Esophagus muscularis mucosa (tissue), 4 donors: ENCODE data around the gene RBBP6. TPM values are rescaled to one million over a fixed set of nuclear protein-coding genes. Genes with fewer than 3 reads are reported as not detected.
"Not testable (repeated sequence)": the region's sequence is repeated elsewhere in the genome, so short reads cannot be mapped to it uniquely, and the experiment has no call there.

Source experiments
- DNase-seq: peaks from one replicate; pipeline ENCODE4 v3.0.0-alpha.2; 2017; ENCODE audit errors: extremely low spot score
- H3K27ac ChIP-seq, 4 donors: fragments of 200-600 bp; sonication (generic); replicated peaks in 1 of 4; 1 replicate in 3 of 4; 2 replicates in 1 of 4; pipeline ENCODE4 v1.5.1; 2016 to 2019; ENCODE audit warnings: mild to moderate bottlenecking in 1 of 4
- H3K27me3 ChIP-seq, 4 donors: fragments of 200-600 bp; sonication (generic); one replicate each; pipeline versions ENCODE4 v1.5.1 to v1.6.0; 2016 to 2019
- H3K36me3 ChIP-seq, 4 donors: fragments of 200-600 bp; sonication (generic); one replicate each; pipeline ENCODE4 v1.5.1; 2016 to 2019
- H3K4me1 ChIP-seq, 4 donors: fragments of 200-600 bp; sonication (generic); one replicate each; pipeline ENCODE4 v1.5.1; 2016 to 2019
- H3K4me3 ChIP-seq, 4 donors: fragments of 200-600 bp; sonication (generic); 1 replicate in 2 of 4; 2 replicates in 2 of 4; pipeline ENCODE4 v1.5.1; 2016 to 2019; ENCODE audit warnings: mild to moderate bottlenecking in 4 of 4, moderate library complexity in 1 of 4
- H3K9me3 ChIP-seq, 4 donors: fragments of 200-600 bp; sonication (generic); 1 replicate in 3 of 4; 2 replicates in 1 of 4; pipeline ENCODE4 v1.5.1; 2016 to 2019
- EP300 ChIP-seq: sonication (generic); formaldehyde crosslinking; IDR thresholded peaks from one replicate; pipeline ENCODE4 v1.6.1; 2017; ENCODE audit warnings: antibody characterized with exemption
- POLR2A ChIP-seq: fragments of 450-650 bp; IDR thresholded peaks from one replicate; pipeline ENCODE4 v1.6.1; 2017; ENCODE audit warnings: antibody characterized with exemption, moderate library complexity, mild to moderate bottlenecking, low read depth
- POLR2AphosphoS5 ChIP-seq, 2 donors: sonication (generic); formaldehyde crosslinking; IDR thresholded peaks; one replicate each; pipeline ENCODE4 v1.6.1; 2017; ENCODE audit warnings: antibody characterized with exemption in 2 of 2
- WGBS: methylation state at CpG from one replicate; pipeline ENCODE4 v1.1.5; 2018; 5-methylcytosine and 5-hydroxymethylcytosine counted together
- intact Hi-C: fragments of 100-400 bp; cut with DNase I; formaldehyde crosslinking; loops from one replicate; pipeline ENCODE4 v1.15.1; 2023
- total RNA-seq, 4 donors: library from RNA; depleted of rRNA; stranded (reverse); fragments of >200 nt; gene quantifications; one replicate each; pipeline versions ENCODE4 v1.1.0 to v1.2.1, GENCODE V29; 2016
- TF ChIP-seq, protein P1 (sequence below), 3 experiments: fragments of 200-600 bp in 2 of 3; fragments of 450-650 bp in 1 of 3; sonication (generic) in 2 of 3; IDR thresholded peaks; one replicate each; pipeline ENCODE4 v1.5.1; 2017 to 2019; ENCODE audit warnings: antibody characterized with exemption in 3 of 3, mild to moderate bottlenecking in 2 of 3, moderate library complexity in 1 of 3

The RBBP6 gene
- total RNA-seq, 4 donors from 2014 or later: 45.7 to 89.0 (median 53.1) TPM

DNA sequence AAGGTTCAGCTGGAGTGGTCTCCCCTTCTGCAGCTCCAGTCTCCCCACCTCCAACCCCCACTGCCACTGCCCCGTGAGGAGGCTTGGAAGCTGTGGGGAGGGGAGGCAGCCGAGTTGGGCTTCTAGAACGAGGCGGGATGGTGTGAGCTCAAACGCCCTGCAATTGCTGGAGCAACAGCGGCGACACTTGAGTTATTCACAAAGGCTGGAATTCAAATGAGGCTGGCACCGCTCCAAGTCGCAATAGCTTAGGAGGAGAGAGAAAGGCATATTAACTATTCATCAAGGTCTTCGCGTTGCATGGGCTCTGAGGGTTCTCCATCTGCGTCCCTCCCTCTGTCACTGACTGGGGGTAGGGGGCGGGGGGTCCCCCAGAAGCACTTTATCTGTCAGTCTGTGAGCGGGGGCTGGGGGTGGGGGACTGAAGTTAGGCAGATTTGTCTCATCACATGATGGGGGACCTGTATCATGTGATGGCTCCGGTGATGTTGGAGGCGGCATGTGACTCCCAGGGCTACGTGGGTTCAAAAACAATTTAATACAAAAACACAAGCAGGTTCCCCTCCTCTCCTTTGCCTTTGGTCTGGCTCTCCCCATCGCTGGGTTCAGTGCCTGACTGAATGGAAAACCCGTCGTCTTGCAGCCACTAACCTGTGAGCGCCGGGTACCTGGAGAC, 70.5 kb downstream of the RBBP6 start:
- no peaks in the 10 kb centered on the region for H3K27me3 ChIP-seq
- H3K27ac ChIP-seq: peak overlapping the region in 1 of 4 donors; percentile 33
- WGBS: 21% methylated on average over 17 of the region's 22 CpGs
- DNase-seq: no peak
- intact Hi-C loops: no loop called here
- peak overlapping the region; percentile 41 to 47 (median 45) for H3K4me3 ChIP-seq
- H3K9me3 ChIP-seq: no peaks in the 10 kb centered on the region
- TF ChIP-seq POLR2AphosphoS5 (IDR thresholded peaks at IDR 0.05): no peak
- TF ChIP-seq EP300: no peak
- TF ChIP-seq POLR2A: no peak
- TF ChIP-seq, protein P1, sequence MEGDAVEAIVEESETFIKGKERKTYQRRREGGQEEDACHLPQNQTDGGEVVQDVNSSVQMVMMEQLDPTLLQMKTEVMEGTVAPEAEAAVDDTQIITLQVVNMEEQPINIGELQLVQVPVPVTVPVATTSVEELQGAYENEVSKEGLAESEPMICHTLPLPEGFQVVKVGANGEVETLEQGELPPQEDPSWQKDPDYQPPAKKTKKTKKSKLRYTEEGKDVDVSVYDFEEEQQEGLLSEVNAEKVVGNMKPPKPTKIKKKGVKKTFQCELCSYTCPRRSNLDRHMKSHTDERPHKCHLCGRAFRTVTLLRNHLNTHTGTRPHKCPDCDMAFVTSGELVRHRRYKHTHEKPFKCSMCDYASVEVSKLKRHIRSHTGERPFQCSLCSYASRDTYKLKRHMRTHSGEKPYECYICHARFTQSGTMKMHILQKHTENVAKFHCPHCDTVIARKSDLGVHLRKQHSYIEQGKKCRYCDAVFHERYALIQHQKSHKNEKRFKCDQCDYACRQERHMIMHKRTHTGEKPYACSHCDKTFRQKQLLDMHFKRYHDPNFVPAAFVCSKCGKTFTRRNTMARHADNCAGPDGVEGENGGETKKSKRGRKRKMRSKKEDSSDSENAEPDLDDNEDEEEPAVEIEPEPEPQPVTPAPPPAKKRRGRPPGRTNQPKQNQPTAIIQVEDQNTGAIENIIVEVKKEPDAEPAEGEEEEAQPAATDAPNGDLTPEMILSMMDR (IDR thresholded peaks at IDR 0.05): no peak
- peaks cover 10 to 17% (median 16%) of the 10 kb centered on the region in 4 donors for H3K4me1 ChIP-seq
- H3K36me3 ChIP-seq: no peaks in the 10 kb centered on the region

DNA sequence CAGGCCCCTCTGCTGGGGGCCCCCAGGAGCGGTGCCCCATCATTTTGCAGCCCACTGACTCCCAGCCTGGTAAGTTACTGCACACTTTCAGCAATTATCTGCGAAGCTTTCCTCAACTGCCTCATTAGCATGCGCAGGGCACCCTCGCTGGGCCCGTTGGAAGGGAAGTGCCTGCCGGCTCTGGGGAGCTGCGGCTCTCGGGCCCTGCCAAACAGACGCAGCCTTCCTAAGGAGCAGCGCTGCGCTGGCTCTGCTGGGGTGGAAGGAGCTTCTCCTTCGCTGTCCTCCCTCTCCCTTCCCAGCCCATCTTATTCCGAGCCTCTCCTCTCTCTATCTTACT, 71.0 kb downstream of the RBBP6 start:
- intact Hi-C loops: no loop called here
- H3K4me3 ChIP-seq: peak overlapping the region; percentile 41 to 47 (median 45)
- H3K9me3 ChIP-seq: no peaks in the 10 kb centered on the region
- no peaks in the 10 kb centered on the region for H3K27me3 ChIP-seq
- WGBS: 12% methylated on average over 12 of the region's 13 CpGs
- TF ChIP-seq, protein P1 (IDR thresholded peaks at IDR 0.05): no peak
- TF ChIP-seq EP300: no peak
- no peak for TF ChIP-seq POLR2A
- no peak for TF ChIP-seq POLR2AphosphoS5 (IDR thresholded peaks at IDR 0.05)
- peaks cover 10 to 17% (median 16%) of the 10 kb centered on the region in 4 donors for H3K4me1 ChIP-seq
- no peak for DNase-seq
- peak overlapping the region in 1 of 4 donors; percentile 33 for H3K27ac ChIP-seq
- H3K36me3 ChIP-seq: no peaks in the 10 kb centered on the region

DNA sequence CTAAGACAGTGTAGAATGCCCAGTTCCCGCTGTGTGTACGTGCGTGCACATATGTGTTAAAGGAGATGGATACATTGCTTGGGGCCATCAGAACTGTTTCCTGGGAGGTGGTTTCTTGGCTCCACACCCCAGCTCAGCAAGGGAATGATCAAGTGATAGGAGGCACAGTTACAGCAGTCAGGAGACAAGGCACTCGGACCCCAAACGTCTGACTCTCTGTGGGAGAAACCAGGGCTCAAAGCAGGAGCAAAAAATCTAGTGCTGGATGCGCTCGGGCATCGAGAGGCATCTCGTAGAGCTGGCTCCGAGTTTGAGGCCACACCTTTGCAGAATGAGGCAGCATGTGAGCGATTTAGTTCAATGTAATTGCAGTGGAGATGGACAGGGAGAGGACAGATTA, 71.9 kb downstream of the RBBP6 start:
- 91% methylated on average over 11 of the region's 11 CpGs for WGBS

DNA sequence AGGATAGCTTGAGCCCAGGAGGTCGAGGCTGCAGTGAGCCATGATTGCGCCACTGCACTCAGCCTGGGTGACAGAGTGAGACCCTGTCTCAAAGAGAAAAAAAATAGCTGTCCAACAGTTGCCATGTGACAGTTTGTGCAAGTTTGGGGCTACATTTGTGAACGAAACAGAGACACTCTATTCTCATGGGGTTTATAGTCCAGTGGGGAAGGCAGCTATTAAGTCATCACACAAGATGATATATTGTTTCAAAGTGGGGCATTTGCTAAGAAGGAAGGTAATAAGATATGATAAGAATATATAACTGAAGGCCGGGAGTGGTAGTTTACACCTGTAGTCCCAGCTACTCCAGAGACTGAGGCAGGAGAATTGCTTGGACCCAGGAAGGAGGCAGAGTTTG, 73.3 kb downstream of the RBBP6 start:
- DNase-seq: no peak
- intact Hi-C loops: no loop called here
- Histone ChIP-seq H3K27ac (no peak overlapping the region), H3K4me1 (peaks cover 10 to 17% (median 16%) of the 10 kb centered on the region in 4 donors), H3K36me3 (no peaks in the 10 kb centered on the region), H3K4me3 (no peak overlapping the region), H3K27me3 (no peaks in the 10 kb centered on the region), H3K9me3 (no peaks in the 10 kb centered on the region)
- TF ChIP-seq, protein P1 (IDR thresholded peaks at IDR 0.05): no peak
- TF ChIP-seq POLR2AphosphoS5 (IDR thresholded peaks at IDR 0.05) (no peak), POLR2A (no peak), EP300 (no peak)
- WGBS: 83% methylated on average over 4 of the region's 4 CpGs

More for the DNA sequence above, 71.9 kb downstream of the RBBP6 start:
- Histone ChIP-seq H3K9me3 (no peaks in the 10 kb centered on the region), H3K4me3 (no peak overlapping the region), H3K27me3 (no peaks in the 10 kb centered on the region), H3K4me1 (peaks cover 10 to 17% (median 16%) of the 10 kb centered on the region in 4 donors), H3K27ac (no peak overlapping the region), H3K36me3 (no peaks in the 10 kb centered on the region)
- intact Hi-C loops: no loop called here
- DNase-seq: no peak
- no peak for TF ChIP-seq EP300
- TF ChIP-seq, protein P1 (IDR thresholded peaks at IDR 0.05): no peak
- no peak for TF ChIP-seq POLR2AphosphoS5 (IDR thresholded peaks at IDR 0.05)
- no peak for TF ChIP-seq POLR2A

DNA sequence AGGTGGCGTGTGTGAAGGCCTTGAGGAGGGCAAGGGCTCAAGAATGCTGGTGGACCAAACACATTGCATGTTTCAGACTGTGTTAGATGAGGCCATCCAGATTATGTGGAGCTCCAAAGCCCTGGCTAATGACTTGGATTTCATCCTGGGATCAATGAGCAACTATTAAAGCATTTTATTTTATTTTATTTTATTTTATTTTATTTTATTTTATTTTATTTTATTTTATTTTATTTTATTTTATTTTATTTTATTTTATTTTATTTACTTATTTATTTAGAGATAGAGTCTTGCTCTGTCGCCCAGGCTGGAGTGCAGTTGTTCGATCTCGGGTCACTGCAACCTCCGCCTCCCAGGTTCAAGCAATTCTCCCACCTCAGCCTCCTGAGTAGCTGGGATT, 73.9 kb downstream of the RBBP6 start:
- H3K27me3 ChIP-seq, DNase-seq, intact Hi-C loops, H3K27ac ChIP-seq, H3K4me3 ChIP-seq, H3K36me3 ChIP-seq, H3K9me3 ChIP-seq: not testable (repeated sequence)
- 95% methylated on average over 5 of the region's 5 CpGs for WGBS
- H3K4me1 ChIP-seq: peaks cover 10 to 17% (median 16%) of the 10 kb centered on the region in 4 donors
